Lower leg skin (tissue), 4 donors: ENCODE results near the gene DIP2A. TPM values are rescaled to one million over a fixed set of nuclear protein-coding genes. Genes with fewer than 3 reads are reported as not detected.
"Not testable (repeated sequence)": the region's sequence is repeated elsewhere in the genome, so short reads cannot be mapped to it uniquely, and the experiment has no call there.

Source experiments
- DNase-seq, 2 donors: peaks; one replicate each; pipeline ENCODE4 v3.0.0-alpha.2; 2019; ENCODE audit warnings: low spot score in 2 of 2
- H3K4me3 ChIP-seq: fragments of 200-600 bp; sonication (generic); 2 replicates; pipeline ENCODE4 v1.5.1; 2017; ENCODE audit warnings: mild to moderate bottlenecking, low read depth; ENCODE audit not compliant: poor library complexity, severe bottlenecking
- CTCF ChIP-seq, 3 donors: fragments of 450-650 bp; IDR thresholded peaks; one replicate each; pipeline ENCODE4 v1.5.1; 2016; ENCODE audit warnings: antibody characterized with exemption in 3 of 3, mild to moderate bottlenecking in 3 of 3, moderate library complexity in 2 of 3
- POLR2A ChIP-seq, 2 donors: fragments of 450-650 bp; IDR thresholded peaks; one replicate each; pipeline ENCODE4 v1.6.1; 2016 to 2017; ENCODE audit warnings: antibody characterized with exemption in 2 of 2, mild to moderate bottlenecking in 1 of 2, moderate library complexity in 1 of 2
- WGBS, 2 donors: methylation state at CpG; one replicate each; pipeline ENCODE4 v1.1.5; 2018; 5-methylcytosine and 5-hydroxymethylcytosine counted together
- intact Hi-C: fragments of 100-400 bp; cut with DNase I; formaldehyde crosslinking; loops from one replicate; pipeline ENCODE4 v1.15.0; 2023; ENCODE audit warnings: low total_unique reads
- total RNA-seq, 4 donors: library from RNA; depleted of rRNA; stranded (reverse); fragments of >200 nt; gene quantifications; one replicate each; pipeline ENCODE4 v1.1.0, GENCODE V29; 2016

The DIP2A gene
- total RNA-seq, 4 donors from 2014 or later = 37.3 to 77.8 (median 38.5) TPM

- peak; percentile 42 to 88 for DNase-seq
- WGBS, 2 donors = 15 to 39% methylated on average over 2 of the region's 2 CpGs
Observed at GRCh38 chr21:46515109-46515508, 56.4 kb downstream of the DIP2A start.

GRCh38 chr21:46516068-46516467 lies 57.4 kb downstream of the DIP2A start:
- no peak for TF ChIP-seq POLR2A (IDR thresholded peaks at IDR 0.05)
- no peak for TF ChIP-seq CTCF (IDR thresholded peaks at IDR 0.05)
- 98 to 99% methylated on average over 2 of the region's 2 CpGs for WGBS, 2 donors
- H3K4me3 ChIP-seq = no peak overlapping the region
- DNase-seq = no peak
- intact Hi-C loops = no loop called here

More at GRCh38 chr21:46515109-46515508, 56.4 kb downstream of the DIP2A start:
- H3K4me3 ChIP-seq = no peak overlapping the region
- intact Hi-C loops = no loop called here
- TF ChIP-seq POLR2A (IDR thresholded peaks at IDR 0.05) (no peak), CTCF (IDR thresholded peaks at IDR 0.05) (no peak)

GRCh38 chr21:46517361-46517760 lies 58.7 kb downstream of the DIP2A start:
- intact Hi-C loops = no loop called here
- no peak overlapping the region for H3K4me3 ChIP-seq
- DNase-seq = no peak
- TF ChIP-seq POLR2A (IDR thresholded peaks at IDR 0.05) (no peak), CTCF (IDR thresholded peaks at IDR 0.05) (no peak)
- WGBS, 2 donors = 83 to 88% methylated on average over 6 of the region's 6 CpGs

GRCh38 chr21:46518983-46519583 lies 60.4 kb downstream of the DIP2A start:
- intact Hi-C loops = no loop called here
- 79 to 89% methylated on average over 4 of the region's 4 CpGs for WGBS, 2 donors
- TF ChIP-seq POLR2A (IDR thresholded peaks at IDR 0.05) (no peak), CTCF (IDR thresholded peaks at IDR 0.05) (no peak)
- no peak for DNase-seq
- H3K4me3 ChIP-seq = no peak overlapping the region

GRCh38 chr21:46527393-46527792 lies 68.7 kb downstream of the DIP2A start:
- intact Hi-C loops, DNase-seq: not testable (repeated sequence)
- 78 to 87% methylated on average over 8 of the region's 8 CpGs for WGBS, 2 donors

GRCh38 chr21:46527801-46528200 lies 69.1 kb downstream of the DIP2A start:
- no peak overlapping the region for H3K4me3 ChIP-seq
- TF ChIP-seq POLR2A (IDR thresholded peaks at IDR 0.05) (no peak), CTCF (IDR thresholded peaks at IDR 0.05) (no peak)
- DNase-seq = no peak
- intact Hi-C loops = no loop called here
- WGBS, 2 donors = 88 to 89% methylated on average over 4 of the region's 4 CpGs

More at GRCh38 chr21:46527393-46527792, 68.7 kb downstream of the DIP2A start:
- not testable (repeated sequence) for H3K4me3 ChIP-seq
